Kidney capillary endothelial cell (primary cell): Measurements from ENCODE around the gene RNH1.

ENCODE experiments used
- DNase-seq: peaks from one replicate; pipeline ENCODE4 v3.0.0-alpha.2; 2018; ENCODE audit warnings: low spot score

RNH1 gene

DNA sequence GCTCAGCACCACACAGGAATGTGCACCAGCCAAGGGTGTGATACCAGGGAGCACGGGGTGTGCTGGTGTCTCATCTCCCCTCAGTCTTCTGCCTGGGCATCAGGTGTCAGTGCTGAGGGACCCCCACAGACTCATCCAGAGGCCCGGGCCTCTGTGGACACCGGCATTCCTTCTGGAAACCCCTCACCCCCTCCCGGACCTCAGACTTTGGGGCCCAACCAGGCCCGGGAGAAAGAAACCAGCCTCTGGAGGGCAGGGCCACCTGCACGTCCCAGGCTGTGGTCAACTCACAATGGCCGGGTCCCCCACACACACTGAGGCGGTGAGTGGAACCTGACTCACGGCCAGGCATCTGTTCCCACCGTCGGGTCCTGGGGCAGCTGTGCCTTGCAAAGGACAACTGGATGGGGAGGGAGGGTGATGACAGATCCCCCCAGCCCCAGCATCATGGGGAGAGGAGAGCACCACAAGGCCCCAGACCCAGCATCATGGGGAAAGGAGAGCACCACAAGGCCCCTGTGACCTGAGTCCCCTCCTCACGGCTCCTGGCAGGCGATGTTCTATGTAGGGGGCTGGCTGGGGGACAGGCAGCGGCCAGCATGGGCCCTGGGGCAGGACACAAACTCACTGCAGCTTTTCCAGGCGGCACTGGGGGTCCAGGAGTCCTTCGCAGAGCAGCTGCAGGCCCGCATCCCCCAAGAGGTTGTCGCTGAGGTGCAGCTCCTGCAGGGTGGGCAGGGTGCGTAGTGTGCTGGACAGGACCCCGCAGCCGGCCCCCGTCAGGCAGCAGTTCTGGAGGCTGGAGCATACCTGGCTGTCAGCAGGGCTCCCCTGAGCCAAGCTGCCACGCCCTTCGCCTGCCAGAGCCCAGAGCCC lies 7.6 kb downstream of the RNH1 start:
- no peak for DNase-seq

DNA sequence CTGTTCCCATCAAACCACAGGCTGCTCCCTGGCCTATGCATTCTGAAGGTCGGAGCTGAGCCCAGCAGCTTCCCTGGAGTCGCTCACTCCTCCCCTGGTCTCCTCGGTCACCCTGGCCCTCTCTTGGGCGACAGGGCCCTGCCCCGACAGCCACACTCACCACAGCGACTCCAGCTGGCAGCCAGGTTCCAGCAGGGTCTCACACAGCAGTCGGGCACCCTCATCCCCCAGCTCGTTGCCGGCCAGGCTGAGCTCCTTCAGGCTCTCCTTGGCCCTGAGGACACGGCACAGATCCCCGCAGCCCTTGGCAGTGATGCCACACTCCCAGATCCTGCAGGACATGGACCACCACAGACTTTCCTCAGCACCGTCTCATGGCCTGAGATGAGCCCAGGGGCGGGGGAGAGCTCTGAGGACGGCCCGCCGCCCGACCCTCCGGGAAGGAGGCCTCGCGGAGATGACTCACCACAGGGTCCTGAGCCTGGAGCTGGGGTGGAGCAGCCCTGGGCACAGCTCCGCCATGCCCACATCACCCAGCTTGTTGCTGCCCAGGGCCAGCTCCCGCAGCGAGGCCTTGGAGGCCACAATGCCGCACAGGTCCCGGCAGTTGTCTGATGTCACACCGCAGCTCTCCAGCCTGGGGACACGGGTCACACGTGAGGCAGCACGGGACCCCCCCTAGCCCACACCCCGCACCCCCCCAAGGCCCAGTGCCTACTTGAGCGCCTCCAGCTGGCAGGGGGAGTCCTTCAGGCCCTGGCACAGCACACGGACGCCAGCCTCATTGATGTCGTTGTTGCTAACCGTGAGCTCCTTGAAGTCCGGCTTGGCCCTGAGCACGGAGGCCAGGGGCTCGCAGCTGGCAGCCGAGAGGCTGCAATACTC lies 8.5 kb downstream of the RNH1 start:
- DNase-seq, result no peak

DNA sequence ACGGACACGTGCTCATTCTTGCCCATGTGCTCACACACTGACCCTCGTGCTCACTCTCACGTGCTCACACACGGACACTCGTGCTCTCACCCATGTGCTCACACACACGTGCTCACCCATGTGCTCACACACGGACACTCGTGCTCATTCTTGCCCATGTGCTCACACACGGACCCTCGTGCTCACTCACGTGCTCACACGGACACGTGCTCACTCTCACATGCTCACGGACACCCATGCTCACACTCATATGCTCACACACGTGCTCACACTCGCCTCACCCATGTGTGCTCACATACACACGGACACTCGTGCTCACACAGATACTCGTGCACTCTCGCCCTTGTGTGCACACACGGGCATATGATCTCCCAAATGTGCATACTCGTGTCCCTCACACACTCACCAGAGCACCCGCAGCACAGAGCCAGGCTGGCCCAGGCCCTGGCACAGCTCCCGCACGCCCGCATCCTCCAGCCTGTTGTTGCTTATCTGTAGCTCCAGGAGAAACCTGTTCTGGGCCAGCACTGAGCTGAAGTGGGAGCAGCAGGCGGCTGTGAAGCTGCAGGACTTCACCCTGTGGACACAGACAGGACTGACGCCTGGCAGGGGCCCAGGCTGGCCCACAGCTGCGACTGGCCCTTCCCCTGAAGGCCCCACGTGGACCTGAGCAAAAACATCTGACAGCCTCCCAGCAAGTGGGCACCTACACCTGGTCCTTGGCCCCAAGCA lies 9.3 kb downstream of the RNH1 start:
- no peak for DNase-seq

DNA sequence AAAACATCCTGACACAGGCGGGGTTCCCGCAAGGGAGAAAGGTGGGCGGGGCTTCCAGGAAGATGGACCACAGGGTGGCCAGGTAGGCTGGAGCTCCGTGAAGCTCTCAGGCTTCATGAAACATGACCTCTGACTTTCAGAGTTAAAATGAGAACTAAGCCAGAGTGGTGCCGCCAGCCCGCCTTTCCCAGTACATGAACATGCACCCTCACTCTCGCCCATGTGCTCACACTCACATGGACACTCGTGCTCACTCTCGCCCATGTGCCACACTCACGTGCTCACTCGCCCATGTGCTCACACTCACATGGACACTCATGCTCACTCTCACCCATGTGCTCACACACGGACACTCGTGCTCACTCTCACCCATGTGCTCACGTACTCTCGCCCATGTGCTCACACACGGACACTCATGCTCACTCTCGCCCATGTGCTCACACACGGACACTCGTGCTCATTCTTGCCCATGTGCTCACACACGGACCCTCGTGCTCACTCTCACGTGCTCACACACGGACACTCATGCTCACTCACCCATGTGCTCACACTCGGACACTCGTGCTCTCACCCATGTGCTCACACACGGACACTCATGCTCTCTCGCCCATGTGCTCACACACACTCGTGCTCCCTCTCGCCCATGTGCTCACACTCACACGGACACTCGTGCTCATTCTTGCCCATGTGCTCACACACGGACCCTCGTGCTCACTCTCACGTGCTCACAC lies 10.0 kb downstream of the RNH1 start:
- no peak for DNase-seq

DNA sequence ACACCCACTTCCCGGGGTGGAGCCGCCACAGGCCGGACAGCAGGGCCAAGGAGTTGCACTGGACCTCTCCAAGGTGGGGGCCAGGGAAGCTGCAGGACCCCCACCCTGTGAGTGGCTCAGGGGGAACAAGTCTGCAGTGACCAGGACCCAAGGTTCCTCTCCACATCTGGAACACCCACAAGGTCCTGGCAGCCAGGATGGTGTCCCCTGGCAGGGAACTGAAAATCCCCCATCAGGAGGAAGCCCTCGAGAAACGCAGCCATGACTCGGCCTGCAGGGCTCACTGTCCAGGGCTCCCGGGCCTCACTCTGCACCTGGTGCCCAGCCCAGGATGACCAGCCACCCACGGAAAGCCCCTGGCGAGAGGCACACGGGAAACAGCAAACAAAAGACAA lies 11.5 kb downstream of the RNH1 start:
- no peak for DNase-seq

DNA sequence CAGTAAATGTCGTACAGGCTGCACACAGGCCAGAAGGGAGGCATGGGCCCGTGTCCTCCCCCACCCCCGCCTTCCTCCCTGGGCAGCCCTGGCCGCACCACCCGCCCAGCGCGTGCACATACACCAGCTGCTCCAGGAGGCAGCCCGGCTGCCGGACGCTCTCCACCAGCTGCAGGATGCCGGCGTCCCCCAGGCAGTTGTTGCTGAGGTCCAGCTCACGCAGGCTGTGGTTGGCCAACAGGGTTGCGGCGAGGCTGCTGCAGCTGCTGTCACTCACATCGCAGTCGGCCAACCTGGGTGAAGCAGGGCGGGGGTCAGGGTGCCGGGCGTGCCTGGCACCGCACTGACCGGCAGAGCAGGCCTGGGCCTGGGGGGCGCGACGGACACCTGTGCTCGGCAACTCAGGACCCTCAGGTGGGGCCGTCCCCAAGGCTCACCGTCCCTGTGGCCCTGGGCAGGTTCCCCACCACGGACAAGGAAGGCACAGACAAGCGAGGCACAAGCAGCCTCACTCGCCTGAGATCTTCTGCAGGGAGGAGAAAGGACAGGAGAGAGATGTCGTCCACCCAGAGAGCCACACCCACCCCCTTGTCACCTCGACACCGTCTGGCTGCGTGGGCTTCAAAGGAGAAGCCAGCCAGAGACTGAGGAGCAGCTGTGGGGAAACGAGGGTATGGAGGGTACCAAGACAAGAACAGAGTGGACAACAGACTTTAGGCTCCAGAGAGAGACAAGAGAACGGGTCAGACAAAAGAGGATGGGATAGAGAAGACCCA lies 12.1 kb downstream of the RNH1 start:
- no peak for DNase-seq

DNA sequence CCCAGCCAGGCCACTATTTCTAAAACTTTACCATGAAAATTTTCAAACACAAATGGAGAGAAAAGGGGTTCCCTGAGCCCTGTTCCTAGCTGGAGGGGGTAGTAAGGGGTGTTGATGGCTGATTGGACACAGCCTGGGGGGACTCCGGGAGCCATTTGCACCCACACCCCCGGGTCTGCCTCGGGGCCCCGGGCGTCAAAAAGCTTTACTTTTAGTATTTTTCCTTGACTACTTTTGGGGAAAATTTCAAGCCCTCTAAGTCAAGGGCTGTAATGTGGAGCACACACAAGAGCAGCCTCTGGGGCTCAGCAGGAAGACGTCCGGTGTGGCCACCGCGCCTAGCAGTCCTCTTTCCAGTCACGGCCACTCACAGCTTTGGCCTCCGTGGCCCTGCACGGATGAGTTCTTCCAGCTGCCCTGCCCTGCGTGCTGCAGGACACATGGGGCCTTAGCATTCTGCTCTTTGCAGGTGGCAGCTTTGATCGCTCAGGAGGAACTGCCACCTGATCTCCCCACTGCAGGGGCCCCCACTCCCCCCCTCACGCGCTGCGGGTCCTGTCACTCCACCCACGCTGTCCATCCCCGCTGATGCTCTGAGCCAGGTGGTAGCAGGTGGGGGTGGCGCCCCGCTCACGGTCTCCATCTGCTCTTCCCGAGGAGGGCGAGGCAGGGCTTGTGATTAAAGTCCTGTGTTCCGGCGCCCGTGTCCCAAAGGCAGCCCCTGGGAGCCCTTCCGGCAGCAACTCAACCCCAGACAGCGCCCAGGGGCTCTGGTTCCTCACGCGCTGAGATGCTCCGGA lies 14.4 kb downstream of the RNH1 start:
- DNase-seq, result no peak

DNA sequence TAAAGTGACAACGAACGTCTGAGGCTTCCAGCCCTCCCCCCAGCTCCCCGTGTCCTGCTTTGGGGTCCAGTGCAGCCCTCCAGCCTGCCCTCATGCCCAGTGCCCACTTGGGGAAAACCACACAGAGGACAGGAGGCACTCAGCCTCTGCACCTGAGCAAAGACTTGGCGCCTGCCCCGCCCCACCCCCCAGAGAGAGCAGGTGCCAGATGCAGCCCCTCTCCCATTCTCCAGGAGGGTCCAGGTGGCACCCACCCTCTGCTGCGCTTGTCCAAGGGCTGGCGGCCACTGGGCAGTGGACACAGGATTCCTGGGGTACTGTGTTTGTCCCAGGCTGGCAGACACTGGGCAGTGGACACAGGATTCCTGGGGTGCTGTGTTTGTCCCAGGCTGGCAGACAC lies 15.7 kb downstream of the RNH1 start:
- no peak for DNase-seq

DNA sequence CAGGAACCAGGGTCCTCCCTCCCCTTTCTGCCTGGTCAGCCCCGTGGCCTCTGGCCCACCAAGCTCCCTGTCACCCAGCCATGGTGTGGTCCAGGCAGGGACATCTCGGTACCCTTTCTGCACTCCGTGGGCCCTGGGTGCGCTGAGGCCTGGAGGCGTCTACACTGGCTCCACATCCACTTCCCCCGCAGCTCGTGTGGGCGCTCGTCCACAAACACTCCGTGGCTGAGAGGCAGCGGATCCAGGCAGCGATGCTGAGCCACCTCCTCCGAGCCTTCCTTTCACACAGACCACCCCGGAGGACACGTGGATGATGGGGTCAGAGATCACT lies 16.1 kb downstream of the RNH1 start:
- no peak for DNase-seq

DNA sequence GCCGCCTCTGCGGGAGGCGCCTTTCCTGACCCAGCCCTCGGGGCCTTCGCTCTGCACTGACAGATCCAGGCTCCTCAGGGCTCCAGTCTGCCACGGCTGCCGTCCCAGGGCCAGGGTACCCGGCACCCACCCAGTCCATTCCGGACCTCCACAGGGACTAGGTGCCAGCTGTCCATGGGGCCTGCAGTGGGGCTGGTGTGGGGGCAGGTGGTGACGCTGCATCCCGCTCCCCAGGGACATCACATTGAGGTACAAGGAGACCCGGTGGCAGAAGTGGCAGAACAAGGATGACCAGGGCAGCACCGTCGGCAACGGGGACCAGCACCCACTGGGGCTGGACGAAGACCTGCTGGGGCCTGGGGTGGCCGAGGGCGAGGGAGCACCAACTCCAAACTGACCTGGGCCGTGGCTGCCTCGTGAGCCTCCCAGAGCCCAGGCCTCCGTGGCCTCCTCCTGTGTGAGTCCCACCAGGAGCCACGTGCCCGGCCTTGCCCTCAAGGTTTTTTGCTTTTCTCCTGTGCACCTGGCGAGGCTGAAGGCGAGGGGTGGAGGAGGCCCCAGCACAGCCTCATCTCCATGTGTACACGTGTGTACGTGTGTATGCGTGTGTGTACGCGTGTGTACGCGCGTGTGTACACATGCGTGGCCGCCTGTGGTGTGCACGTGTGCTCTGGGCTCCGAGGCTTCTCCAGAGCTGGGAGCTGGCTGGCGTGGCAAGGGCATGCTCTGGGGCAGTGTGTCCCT lies 16.7 kb downstream of the RNH1 start:
- no peak for DNase-seq

DNA sequence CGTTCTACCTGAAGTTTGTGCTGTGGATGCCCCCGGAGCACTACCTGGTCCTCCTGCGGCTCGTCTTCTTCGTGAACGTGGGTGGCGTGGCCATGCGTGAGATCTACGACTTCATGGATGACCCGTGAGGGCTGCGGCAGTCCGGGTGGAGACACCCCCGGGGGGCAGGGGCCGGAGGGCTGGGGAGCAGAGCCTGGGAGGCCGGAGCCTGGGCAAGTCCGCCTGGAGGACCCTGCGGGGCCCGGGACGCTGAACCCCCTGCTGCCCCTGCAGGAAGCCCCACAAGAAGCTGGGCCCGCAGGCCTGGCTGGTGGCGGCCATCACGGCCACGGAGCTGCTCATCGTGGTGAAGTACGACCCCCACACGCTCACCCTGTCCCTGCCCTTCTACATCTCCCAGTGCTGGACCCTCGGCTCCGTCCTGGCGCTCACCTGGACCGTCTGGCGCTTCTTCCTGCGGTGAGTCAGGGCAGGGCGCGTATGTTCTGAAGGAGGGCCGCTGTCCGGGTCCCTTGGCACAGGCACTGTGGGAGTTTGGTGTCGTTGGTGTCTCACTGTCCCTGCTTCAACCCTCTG lies 17.3 kb downstream of the RNH1 start:
- DNase-seq, result no peak

DNA sequence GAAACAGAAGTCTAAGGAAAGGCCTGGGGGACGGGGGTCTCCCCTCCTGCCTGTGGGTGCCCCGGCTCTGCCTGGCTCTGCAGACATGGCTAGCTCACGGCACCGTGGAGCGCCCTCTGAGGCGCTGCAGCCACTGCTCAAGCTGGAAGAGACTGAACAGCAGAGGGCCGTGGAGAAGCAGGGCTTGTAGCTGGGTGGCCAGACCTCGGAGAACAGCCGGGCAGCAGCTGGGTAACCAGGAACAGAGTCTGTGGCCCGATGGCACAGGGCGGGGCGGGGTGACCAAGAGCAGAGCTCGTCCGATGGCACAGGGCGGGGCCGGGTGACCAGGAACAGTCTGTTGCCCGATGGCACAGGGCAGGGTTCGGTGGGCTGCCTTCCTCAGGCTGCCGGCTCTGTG lies 18.1 kb downstream of the RNH1 start:
- no peak for DNase-seq

DNA sequence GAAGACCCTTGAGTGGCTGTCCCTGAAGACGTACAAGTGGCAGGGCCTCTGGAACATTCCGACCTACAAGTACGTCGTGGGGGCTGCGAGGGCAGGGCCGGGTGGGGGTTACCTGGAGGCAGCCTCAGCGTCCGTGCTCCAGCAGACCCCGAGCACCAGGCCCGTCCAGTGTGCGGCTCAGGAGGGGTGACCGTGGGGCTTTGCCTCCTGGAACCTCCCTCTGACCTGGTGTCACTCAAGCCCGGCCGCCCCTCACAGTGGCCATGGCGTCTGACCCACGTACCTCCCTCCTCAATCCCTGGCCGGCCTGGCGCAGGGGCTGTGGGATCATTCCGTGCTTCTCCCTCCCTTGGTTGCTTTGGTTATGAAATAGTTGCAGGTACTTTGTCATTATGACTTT lies 18.5 kb downstream of the RNH1 start:
- no peak for DNase-seq

DNA sequence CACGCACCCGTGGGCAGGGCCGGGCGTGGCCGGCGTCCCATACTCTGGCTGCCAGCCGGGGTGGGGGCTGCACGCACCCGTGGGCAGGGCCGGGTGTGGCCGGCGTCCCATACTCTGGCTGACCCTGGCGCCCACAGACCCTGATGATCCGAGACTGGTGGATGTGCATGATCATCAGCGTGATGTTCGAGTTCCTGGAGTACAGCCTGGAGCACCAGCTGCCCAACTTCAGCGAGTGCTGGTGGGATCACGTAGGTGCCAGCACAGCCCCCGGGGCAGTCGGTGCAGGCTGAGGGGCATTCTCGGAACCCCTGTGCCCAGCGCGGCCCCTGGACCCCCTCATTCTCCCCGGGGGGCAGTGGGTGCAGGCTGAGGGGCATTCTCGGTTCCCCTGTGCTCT lies 19.0 kb downstream of the RNH1 start:
- DNase-seq, result no peak

DNA sequence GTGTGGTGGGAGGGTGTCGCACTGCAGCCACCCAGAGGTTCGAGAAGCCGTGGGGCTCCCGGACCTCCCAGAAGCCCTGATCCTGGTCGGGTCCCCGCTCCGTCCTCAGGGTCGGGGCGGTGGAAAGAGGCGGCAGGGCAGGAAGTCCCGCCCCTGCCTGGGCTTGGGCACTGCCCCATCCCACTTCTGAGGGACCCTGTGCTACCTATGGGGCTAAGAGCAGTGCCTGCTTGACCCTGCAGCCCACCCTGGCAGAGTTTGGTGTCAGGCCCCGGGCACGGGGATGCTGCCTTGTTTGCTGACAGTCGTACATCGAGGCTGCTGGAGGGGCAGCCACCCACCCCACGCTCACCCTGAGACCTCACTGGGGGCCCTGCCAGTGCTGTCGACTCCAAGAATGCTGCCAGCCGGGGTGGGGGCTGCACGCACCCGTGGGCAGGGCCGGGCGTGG lies 19.4 kb downstream of the RNH1 start:
- no peak for DNase-seq

DNA sequence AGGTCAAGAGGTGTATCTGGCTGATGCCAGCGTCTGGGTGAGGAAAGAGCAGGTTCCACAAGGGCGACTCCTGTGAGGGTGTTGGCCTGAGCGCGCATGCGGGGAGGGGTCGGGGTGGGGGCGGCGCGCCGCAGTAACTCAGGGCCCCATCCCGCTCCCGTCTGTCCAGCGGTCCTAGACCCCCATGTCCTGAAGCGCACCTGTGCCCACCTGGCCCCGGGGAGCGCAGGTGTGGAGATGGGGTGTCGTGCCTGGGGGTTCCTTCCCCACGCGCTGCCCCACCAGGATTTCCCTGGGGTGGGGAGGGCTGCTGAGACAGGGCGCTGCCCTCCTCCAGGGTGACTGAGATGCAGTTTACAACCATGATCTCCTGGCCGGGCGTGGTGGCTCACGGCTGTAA lies 20.9 kb downstream of the RNH1 start:
- DNase-seq, result no peak

DNA sequence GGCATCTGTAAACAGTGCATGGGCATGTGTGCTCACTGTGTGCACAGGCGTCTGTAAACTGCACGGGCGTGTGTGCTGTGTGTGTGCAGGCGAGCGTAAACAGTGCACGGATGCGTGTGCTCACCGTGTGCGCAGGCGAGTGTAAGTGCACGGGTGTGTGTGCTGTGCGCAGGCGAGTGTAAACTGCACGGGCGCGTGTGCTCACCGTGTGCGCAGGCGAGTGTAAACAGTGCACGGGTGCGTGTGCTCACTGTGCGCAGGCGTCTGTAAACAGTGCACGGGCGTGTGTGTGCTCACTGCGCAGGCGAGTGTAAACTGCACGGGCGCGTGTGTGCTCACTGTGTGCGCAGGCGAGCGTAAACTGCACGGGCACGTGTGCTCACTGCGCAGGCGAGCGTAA lies 22.4 kb downstream of the RNH1 start:
- DNase-seq, result no peak

DNA sequence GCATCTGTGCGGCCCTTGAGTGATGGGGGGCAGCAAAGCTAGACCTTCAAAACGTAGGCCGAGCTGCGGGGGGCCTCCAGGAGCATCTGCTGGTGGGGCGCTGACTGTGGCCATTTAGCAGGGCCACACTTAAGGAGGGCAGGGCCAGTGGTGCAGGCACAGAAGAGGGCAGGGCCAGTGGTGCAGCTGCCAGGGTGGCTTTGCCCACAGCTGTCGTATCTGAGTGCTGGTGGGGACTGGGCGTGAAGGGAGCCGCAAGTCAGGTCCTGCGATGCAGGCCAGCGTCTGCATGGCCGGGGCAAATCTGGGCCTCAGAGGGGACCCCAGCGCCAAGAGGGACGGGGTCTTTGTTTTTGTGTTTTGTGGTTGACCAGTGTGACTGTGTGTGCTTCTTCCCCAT lies 27.7 kb downstream of the RNH1 start:
- no peak for DNase-seq

DNA sequence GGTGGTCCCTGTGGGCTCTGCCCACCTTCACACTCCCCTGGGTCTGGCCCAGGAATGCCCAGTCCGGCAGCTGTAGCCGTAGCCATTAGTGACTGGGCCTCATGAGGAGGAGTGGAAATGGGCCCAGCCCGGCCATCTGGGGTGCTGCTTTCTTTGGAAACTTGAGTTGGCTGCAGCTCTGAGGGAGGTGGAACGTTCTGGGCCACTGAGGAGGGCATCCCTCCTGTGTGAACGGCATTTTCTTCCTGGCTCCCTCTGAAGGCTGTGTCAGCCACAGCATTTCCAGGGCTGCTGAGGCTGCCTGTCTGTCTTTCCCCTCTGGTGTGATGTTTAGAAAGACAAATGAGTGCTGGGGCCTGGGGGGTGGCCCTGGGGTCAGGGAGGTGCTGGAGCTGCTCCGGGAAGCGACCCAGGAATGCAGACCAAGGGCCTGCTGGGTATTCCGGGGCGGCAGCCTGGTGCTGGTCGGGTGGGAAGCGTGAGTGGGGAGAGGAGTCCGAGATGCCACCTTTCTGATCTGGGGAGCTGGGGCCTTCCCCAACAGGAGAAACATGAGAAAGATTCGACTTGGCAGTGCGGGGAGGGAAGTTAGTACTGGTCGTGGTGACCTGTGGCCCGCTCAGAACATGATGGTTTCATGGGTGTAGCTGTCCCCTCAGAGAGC lies 29.9 kb downstream of the RNH1 start:
- DNase-seq, result no peak
